ENCODE results near the gene ARL5A.

The ARL5A gene

GRCh38 chr2:151819920-151820319 is 8.3 kb downstream of the ARL5A start:
- TF ChIP-seq GATA3 (IDR thresholded peaks at IDR 0.05; ENCODE audit: low read depth, low read length) (no peak), GATA2 (IDR thresholded peaks at IDR 0.05; ENCODE audit: low read depth, low read length) (no peak)

GRCh38 chr2:151817929-151818328 is 10.3 kb downstream of the ARL5A start:
- TF ChIP-seq GATA2 (IDR thresholded peaks at IDR 0.05; ENCODE audit: low read depth, low read length) = no peak
- no peak for TF ChIP-seq GATA3 (IDR thresholded peaks at IDR 0.05; ENCODE audit: low read depth, low read length)

GRCh38 chr2:151816843-151817242 is 11.4 kb downstream of the ARL5A start:
- TF ChIP-seq GATA3 (IDR thresholded peaks at IDR 0.05; ENCODE audit: low read depth, low read length) = no peak
- TF ChIP-seq GATA2 (IDR thresholded peaks at IDR 0.05; ENCODE audit: low read depth, low read length) = no peak

GRCh38 chr2:151815821-151816489 is 12.3 kb downstream of the ARL5A start:
- no peak for TF ChIP-seq GATA2 (IDR thresholded peaks at IDR 0.05; ENCODE audit: low read depth, low read length)
- TF ChIP-seq GATA3 (IDR thresholded peaks at IDR 0.05; ENCODE audit: low read depth, low read length) = no peak

- no peak for TF ChIP-seq GATA2 (IDR thresholded peaks at IDR 0.05; ENCODE audit: low read depth, low read length)
- no peak for TF ChIP-seq GATA3 (IDR thresholded peaks at IDR 0.05; ENCODE audit: low read depth, low read length)
These were observed 17.7 kb downstream of the ARL5A start for GRCh38 chr2:151810489-151810888.

- no peak for TF ChIP-seq GATA3 (IDR thresholded peaks at IDR 0.05; ENCODE audit: low read depth, low read length)
- TF ChIP-seq GATA2 (IDR thresholded peaks at IDR 0.05; ENCODE audit: low read depth, low read length) = no peak
These were observed 19.2 kb downstream of the ARL5A start for GRCh38 chr2:151809073-151809383.

- no peak for TF ChIP-seq GATA2 (IDR thresholded peaks at IDR 0.05; ENCODE audit: low read depth, low read length)
- no peak for TF ChIP-seq GATA3 (IDR thresholded peaks at IDR 0.05; ENCODE audit: low read depth, low read length)
These were observed 19.8 kb downstream of the ARL5A start for GRCh38 chr2:151808258-151809072.

- TF ChIP-seq GATA2 (IDR thresholded peaks at IDR 0.05; ENCODE audit: low read depth, low read length) (no peak), GATA3 (IDR thresholded peaks at IDR 0.05; ENCODE audit: low read depth, low read length) (no peak)
These were observed 22.3 kb downstream of the ARL5A start for GRCh38 chr2:151805961-151806360.

GRCh38 chr2:151805343-151805742 is 22.9 kb downstream of the ARL5A start:
- TF ChIP-seq GATA2 (IDR thresholded peaks at IDR 0.05; ENCODE audit: low read depth, low read length) = no peak
- no peak for TF ChIP-seq GATA3 (IDR thresholded peaks at IDR 0.05; ENCODE audit: low read depth, low read length)

- no peak for TF ChIP-seq GATA3 (IDR thresholded peaks at IDR 0.05; ENCODE audit: low read depth, low read length)
- TF ChIP-seq GATA2 (IDR thresholded peaks at IDR 0.05; ENCODE audit: low read depth, low read length) = no peak
These were observed 24.4 kb downstream of the ARL5A start for GRCh38 chr2:151803811-151804210.

- TF ChIP-seq GATA3 (IDR thresholded peaks at IDR 0.05; ENCODE audit: low read depth, low read length) (no peak), GATA2 (IDR thresholded peaks at IDR 0.05; ENCODE audit: low read depth, low read length) (no peak)
These were observed 25.9 kb downstream of the ARL5A start for GRCh38 chr2:151802315-151802714.

GRCh38 chr2:151799886-151800292 is 28.3 kb downstream of the ARL5A start:
- no peak for TF ChIP-seq GATA3 (IDR thresholded peaks at IDR 0.05; ENCODE audit: low read depth, low read length)
- TF ChIP-seq GATA2 (IDR thresholded peaks at IDR 0.05; ENCODE audit: low read depth, low read length) = no peak

- TF ChIP-seq GATA2 (IDR thresholded peaks at IDR 0.05; ENCODE audit: low read depth, low read length) = no peak
- TF ChIP-seq GATA3 (IDR thresholded peaks at IDR 0.05; ENCODE audit: low read depth, low read length) = no peak
These were observed 31.4 kb downstream of the ARL5A start for GRCh38 chr2:151796774-151797173.

GRCh38 chr2:151795646-151796240 is 32.5 kb downstream of the ARL5A start:
- no peak for TF ChIP-seq GATA2 (IDR thresholded peaks at IDR 0.05; ENCODE audit: low read depth, low read length)
- no peak for TF ChIP-seq GATA3 (IDR thresholded peaks at IDR 0.05; ENCODE audit: low read depth, low read length)

- TF ChIP-seq GATA3 (IDR thresholded peaks at IDR 0.05; ENCODE audit: low read depth, low read length) (no peak), GATA2 (IDR thresholded peaks at IDR 0.05; ENCODE audit: low read depth, low read length) (no peak)
These were observed 35.1 kb downstream of the ARL5A start for GRCh38 chr2:151793123-151793522.
